Tibial nerve (tissue), 3 donors: Measurements from ENCODE around the gene ERBB4.

Experiments used
- CTCF ChIP-seq, 5 experiments: fragments of 200-600 bp in 3 of 5; fragments of 450-650 bp in 2 of 5; sonication (generic) in 3 of 5; IDR thresholded peaks; one replicate each; pipeline ENCODE4 v1.5.1; 2016 to 2019; ENCODE audit warnings: antibody characterized with exemption in 5 of 5, mild to moderate bottlenecking in 3 of 5, moderate library complexity in 2 of 5
- POLR2A ChIP-seq, 2 donors: fragments of 450-650 bp; IDR thresholded peaks; one replicate each; pipeline ENCODE4 v1.6.1; 2017; ENCODE audit warnings: antibody characterized with exemption in 2 of 2, mild to moderate bottlenecking in 2 of 2, moderate library complexity in 2 of 2

GRCh38 chr2:211654211-211654780, 884.3 kb downstream of the ERBB4 start:
- TF ChIP-seq CTCF (IDR thresholded peaks at IDR 0.05), result no peak
- no peak for TF ChIP-seq POLR2A (IDR thresholded peaks at IDR 0.05)
